Thoracic aorta (tissue), 2 donors: Measurements from ENCODE around the gene TNNC1. TPM values are rescaled to one million over a fixed set of nuclear protein-coding genes. Genes with fewer than 3 reads are reported as not detected.

Experiments used
- ATAC-seq: fragments of 150-250 bp; one replicate; pipeline ENCODE4 v1.8.0; 2017; ENCODE audit warnings: low read depth; ENCODE audit not compliant: insufficient number of reproducible peaks, low FRiP score
- DNase-seq: peaks from one replicate; pipeline ENCODE4 v3.0.0-alpha.2; 2020; ENCODE audit warnings: low spot score
- H3K27ac ChIP-seq, 2 donors: fragments of 200-600 bp; sonication (generic); 1 replicate in 1 of 2; 2 replicates in 1 of 2; pipeline ENCODE4 v1.5.1; 2016; ENCODE audit warnings: mild to moderate bottlenecking in 2 of 2, moderate library complexity in 2 of 2
- H3K27me3 ChIP-seq: fragments of 200-600 bp; sonication (generic); replicated peaks from 2 replicates; pipeline ENCODE4 v1.6.0; 2016; ENCODE audit warnings: mild to moderate bottlenecking; ENCODE audit not compliant: insufficient read depth
- H3K36me3 ChIP-seq: fragments of 200-600 bp; sonication (generic); one replicate; pipeline ENCODE4 v1.5.1; 2016
- H3K4me1 ChIP-seq, 2 donors: fragments of 200-600 bp; sonication (generic); 1 replicate in 1 of 2; 2 replicates in 1 of 2; pipeline versions ENCODE4 v1.5.1 to v1.6.0; 2016; ENCODE audit warnings: low read depth in 2 of 2, mild to moderate bottlenecking in 1 of 2; ENCODE audit not compliant: control insufficient read depth in 1 of 2
- H3K4me3 ChIP-seq: fragments of 200-600 bp; sonication (generic); 2 replicates; pipeline ENCODE4 v1.5.1; 2016; ENCODE audit warnings: mild to moderate bottlenecking
- H3K9me3 ChIP-seq: fragments of 200-600 bp; sonication (generic); 2 replicates; pipeline ENCODE4 v1.5.1; 2016
- total RNA-seq, 2 donors: library from RNA; depleted of rRNA; stranded (reverse); fragments of >200 nt; gene quantifications; one replicate each; pipeline versions ENCODE4 v1.1.0 to v1.2.3, GENCODE V29; 2016
- TF ChIP-seq, protein P1 (sequence below): fragments of 200-600 bp; sonication (generic); IDR thresholded peaks from one replicate; pipeline ENCODE4 v1.5.1; 2019; ENCODE audit warnings: antibody characterized with exemption

Gene TNNC1
- total RNA-seq, 2 donors from 2014 or later, result 1.5 to 3.0 TPM

DNA sequence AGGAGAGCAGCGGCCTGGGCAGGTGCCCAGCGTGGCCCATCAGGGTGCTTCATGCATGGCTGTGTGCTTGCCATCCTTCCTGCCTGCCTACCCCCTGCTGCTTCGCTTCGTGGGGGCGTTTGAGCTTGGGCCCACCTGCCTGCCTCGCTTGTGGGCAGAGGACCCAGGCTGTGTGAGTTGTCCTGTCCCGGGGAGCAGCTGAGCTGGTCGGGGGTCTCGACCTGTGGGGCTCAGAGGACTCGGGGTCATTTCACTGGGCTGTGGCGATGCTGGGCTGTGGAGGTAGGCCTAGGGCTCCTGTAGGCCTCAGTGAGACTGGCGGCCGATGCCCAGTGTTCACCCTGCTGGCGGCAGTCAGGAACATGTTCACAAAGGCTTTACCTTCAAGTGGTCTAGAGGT is 29.2 kb upstream of the TNNC1 start:
- ATAC-seq (no peak), DNase-seq (no peak)
- Histone ChIP-seq H3K4me3 (no peak overlapping the region), H3K27me3 (no peaks in the 10 kb centered on the region), H3K36me3 (peaks cover 69% of the 10 kb centered on the region), H3K27ac (peak overlapping the region; percentile 21 to 34), H3K9me3 (no peaks in the 10 kb centered on the region), H3K4me1 (peaks cover 8 to 27% of the 10 kb centered on the region in 2 donors)
- TF ChIP-seq, protein P1, sequence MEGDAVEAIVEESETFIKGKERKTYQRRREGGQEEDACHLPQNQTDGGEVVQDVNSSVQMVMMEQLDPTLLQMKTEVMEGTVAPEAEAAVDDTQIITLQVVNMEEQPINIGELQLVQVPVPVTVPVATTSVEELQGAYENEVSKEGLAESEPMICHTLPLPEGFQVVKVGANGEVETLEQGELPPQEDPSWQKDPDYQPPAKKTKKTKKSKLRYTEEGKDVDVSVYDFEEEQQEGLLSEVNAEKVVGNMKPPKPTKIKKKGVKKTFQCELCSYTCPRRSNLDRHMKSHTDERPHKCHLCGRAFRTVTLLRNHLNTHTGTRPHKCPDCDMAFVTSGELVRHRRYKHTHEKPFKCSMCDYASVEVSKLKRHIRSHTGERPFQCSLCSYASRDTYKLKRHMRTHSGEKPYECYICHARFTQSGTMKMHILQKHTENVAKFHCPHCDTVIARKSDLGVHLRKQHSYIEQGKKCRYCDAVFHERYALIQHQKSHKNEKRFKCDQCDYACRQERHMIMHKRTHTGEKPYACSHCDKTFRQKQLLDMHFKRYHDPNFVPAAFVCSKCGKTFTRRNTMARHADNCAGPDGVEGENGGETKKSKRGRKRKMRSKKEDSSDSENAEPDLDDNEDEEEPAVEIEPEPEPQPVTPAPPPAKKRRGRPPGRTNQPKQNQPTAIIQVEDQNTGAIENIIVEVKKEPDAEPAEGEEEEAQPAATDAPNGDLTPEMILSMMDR, result no peak

DNA sequence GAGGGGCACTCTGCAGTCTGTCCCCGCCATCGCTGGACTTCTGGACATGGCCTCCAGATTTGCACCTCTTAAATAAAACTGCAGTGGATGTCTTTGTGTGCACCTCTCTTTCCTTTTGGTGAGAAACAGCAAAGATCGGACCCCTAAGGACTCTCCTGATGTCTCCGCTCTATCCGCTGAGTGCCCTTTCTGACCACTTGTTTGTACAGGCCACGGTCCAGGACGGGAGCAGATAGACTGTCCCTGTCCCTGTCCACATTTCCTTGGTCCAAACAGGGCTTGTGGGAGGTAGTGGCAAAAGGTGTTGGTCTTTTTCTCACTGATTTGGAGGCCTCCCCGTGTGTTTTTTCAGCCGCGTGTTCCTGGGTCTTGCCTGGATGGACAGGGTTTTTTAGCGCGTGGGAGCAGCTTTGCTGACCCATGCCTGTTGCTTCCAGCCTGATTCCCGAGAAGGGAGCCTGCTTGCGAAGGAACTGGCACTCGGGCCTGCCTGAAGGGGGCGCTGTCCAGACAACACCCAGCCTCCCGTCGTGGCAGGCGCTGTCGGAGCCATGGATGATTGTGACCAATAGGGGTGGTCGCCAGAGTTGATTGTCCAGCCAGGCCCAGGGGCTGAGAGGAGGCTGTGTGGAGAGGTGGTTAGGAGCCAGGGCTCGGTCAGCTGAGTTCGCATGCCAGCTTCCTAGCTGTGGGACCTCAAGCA is 28.1 kb upstream of the TNNC1 start:
- no peak for ATAC-seq
- H3K4me1 ChIP-seq, result peaks cover 8 to 27% of the 10 kb centered on the region in 2 donors
- TF ChIP-seq, protein P1, result peak; percentile 34
- H3K27ac ChIP-seq, result no peak overlapping the region
- H3K9me3 ChIP-seq, result no peaks in the 10 kb centered on the region
- no peaks in the 10 kb centered on the region for H3K27me3 ChIP-seq
- no peak for DNase-seq
- H3K4me3 ChIP-seq, result no peak overlapping the region
- H3K36me3 ChIP-seq, result peaks cover 68% of the 10 kb centered on the region

DNA sequence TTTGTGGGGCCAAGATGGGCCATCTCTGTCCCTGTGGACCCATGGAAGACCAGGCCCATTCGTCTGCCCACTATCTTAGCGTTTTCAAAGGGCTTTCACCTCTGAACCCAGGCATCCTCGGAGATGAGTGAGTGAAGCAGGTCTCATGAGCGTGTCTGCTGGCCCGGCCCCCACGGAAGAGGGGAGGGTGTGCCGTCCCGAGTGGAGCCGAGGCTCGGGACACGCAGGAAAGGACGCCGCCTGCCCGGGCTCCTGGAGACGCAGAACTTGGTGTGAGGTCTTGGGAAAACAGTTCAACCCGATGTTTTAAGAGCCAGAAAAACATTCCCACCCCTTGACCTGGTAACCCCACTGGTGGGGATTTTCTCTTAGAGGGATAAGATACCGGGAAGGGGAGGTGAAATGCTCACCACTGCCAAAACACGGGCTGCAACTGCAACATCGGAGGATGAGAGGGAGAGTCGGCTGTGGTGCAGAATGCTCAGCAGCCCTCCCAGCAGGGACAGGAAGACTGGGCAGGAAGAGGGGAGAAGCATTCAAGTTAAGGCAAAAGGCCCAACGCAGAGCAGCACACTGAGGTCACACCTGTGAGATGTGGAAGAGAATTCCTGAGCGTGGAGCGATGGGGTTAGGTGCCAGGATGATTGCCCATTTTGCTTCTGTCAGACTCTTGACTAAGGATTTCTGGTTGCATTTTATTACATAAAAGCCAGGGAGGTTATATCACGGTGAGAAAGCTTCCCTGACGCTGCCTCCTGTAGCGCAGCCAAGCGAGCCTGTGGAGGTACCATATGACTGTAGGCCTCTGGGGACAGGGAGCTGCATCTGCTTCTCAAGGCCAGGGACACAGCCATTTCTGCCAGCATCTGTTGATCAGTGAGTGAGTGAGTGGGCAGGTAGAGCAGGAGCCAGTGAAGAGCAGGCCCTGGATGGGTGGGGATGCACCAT is 27.2 kb upstream of the TNNC1 start:
- Histone ChIP-seq H3K4me1 (peaks cover 8 to 27% of the 10 kb centered on the region in 2 donors), H3K9me3 (no peaks in the 10 kb centered on the region), H3K27me3 (no peaks in the 10 kb centered on the region), H3K4me3 (no peak overlapping the region), H3K27ac (no peak overlapping the region), H3K36me3 (peaks cover 69% of the 10 kb centered on the region)
- TF ChIP-seq, protein P1, result no peak
- DNase-seq (no peak), ATAC-seq (no peak)

DNA sequence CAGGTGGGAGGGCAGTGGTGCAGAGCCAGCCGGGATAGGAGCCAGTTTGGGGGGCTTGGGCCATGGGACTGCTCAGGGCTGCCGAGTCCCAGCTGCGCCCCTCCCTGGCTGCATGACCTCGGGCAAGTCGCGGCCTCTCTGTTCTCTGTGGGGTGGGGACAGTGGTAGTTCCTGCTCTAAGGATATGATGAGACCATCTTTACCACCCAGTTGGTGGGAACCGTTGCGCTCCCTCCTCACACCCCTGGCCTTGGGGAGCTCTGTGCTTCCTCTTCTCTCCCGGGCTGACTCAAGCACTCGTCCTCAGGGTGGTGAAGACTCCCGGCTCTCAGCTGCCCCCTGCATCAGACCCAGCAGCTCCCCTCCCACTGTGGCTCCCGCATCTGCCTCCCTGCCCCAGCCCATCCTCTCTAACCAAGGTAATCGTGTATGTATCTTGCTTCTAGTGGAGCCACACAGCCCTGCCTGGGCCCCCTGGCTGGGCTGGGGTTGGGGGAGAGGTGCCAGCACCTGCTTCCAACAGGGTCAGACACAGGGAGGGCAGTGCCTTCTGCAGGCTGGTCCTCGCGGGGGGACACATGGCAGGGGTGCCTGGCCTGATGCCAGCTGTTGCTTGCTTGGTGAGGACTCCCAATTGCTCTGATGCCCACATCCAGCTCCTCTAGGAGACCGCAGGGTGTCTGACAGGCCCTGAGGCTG is 26.2 kb upstream of the TNNC1 start:
- no peak overlapping the region for H3K27ac ChIP-seq

More for the DNA sequence above, 26.2 kb upstream of the TNNC1 start:
- ATAC-seq (no peak), DNase-seq (no peak)
- TF ChIP-seq, protein P1, result no peak
- Histone ChIP-seq H3K4me1 (peaks cover 8 to 25% of the 10 kb centered on the region in 2 donors), H3K4me3 (no peak overlapping the region), H3K36me3 (peaks cover 73% of the 10 kb centered on the region), H3K9me3 (no peaks in the 10 kb centered on the region), H3K27me3 (no peaks in the 10 kb centered on the region)
